IPS-18c (cell line): ENCODE results near the gene SYNPR.

ENCODE experiments used
- H3K4me3 ChIP-seq: 2 replicates; pipeline ENCODE4 v1.7.0; 2013; ENCODE audit warnings: low read depth, mild to moderate bottlenecking, low read length, moderate library complexity; ENCODE audit not compliant: insufficient read depth
- H3K9me3 ChIP-seq: one replicate; pipeline ENCODE4 v1.6.1; 2013; ENCODE audit warnings: mild to moderate bottlenecking, low read length, moderate library complexity; ENCODE audit not compliant: control insufficient read depth, insufficient read depth

The SYNPR gene

GRCh38 chr3:63477494-63478129 lies 199.5 kb downstream of the SYNPR start:
- H3K4me3 ChIP-seq, result no peak overlapping the region
- no peaks in the 10 kb centered on the region for H3K9me3 ChIP-seq

GRCh38 chr3:63478990-63479660 lies 201.0 kb downstream of the SYNPR start:
- H3K4me3 ChIP-seq, result no peak overlapping the region
- no peaks in the 10 kb centered on the region for H3K9me3 ChIP-seq

- Histone ChIP-seq H3K4me3 (no peak overlapping the region), H3K9me3 (no peaks in the 10 kb centered on the region)
Measured at GRCh38 chr3:63479661-63480035, 201.5 kb downstream of the SYNPR start.

- no peak overlapping the region for H3K4me3 ChIP-seq
- H3K9me3 ChIP-seq, result no peaks in the 10 kb centered on the region
Measured at GRCh38 chr3:63481627-63482026, 203.5 kb downstream of the SYNPR start.

- no peak overlapping the region for H3K4me3 ChIP-seq
- no peaks in the 10 kb centered on the region for H3K9me3 ChIP-seq
Measured at GRCh38 chr3:63482341-63482740, 204.2 kb downstream of the SYNPR start.

GRCh38 chr3:63492464-63492863 lies 214.4 kb downstream of the SYNPR start:
- H3K9me3 ChIP-seq, result no peaks in the 10 kb centered on the region
- H3K4me3 ChIP-seq, result no peak overlapping the region

GRCh38 chr3:63493101-63493500 lies 215.0 kb downstream of the SYNPR start:
- no peaks in the 10 kb centered on the region for H3K9me3 ChIP-seq

GRCh38 chr3:63494646-63495045 lies 216.5 kb downstream of the SYNPR start:
- H3K4me3 ChIP-seq, result no peak overlapping the region
- no peaks in the 10 kb centered on the region for H3K9me3 ChIP-seq

More at GRCh38 chr3:63493101-63493500, 215.0 kb downstream of the SYNPR start:
- H3K4me3 ChIP-seq, result no peak overlapping the region

GRCh38 chr3:63497641-63498040 lies 219.5 kb downstream of the SYNPR start:
- H3K4me3 ChIP-seq, result no peak overlapping the region
- no peaks in the 10 kb centered on the region for H3K9me3 ChIP-seq

GRCh38 chr3:63500196-63500595 lies 222.1 kb downstream of the SYNPR start:
- Histone ChIP-seq H3K9me3 (no peaks in the 10 kb centered on the region), H3K4me3 (no peak overlapping the region)

GRCh38 chr3:63508305-63508704 lies 230.2 kb downstream of the SYNPR start:
- H3K9me3 ChIP-seq, result no peaks in the 10 kb centered on the region

GRCh38 chr3:63508771-63509170 lies 230.7 kb downstream of the SYNPR start:
- H3K4me3 ChIP-seq, result no peak overlapping the region

More at GRCh38 chr3:63508305-63508704, 230.2 kb downstream of the SYNPR start:
- H3K4me3 ChIP-seq, result no peak overlapping the region

GRCh38 chr3:63513791-63514190 lies 235.7 kb downstream of the SYNPR start:
- H3K4me3 ChIP-seq, result no peak overlapping the region
- H3K9me3 ChIP-seq, result no peaks in the 10 kb centered on the region

More at GRCh38 chr3:63508771-63509170, 230.7 kb downstream of the SYNPR start:
- H3K9me3 ChIP-seq, result no peaks in the 10 kb centered on the region

GRCh38 chr3:63514678-63515077 lies 236.6 kb downstream of the SYNPR start:
- Histone ChIP-seq H3K4me3 (no peak overlapping the region), H3K9me3 (no peaks in the 10 kb centered on the region)

- H3K9me3 ChIP-seq, result no peaks in the 10 kb centered on the region
- no peak overlapping the region for H3K4me3 ChIP-seq
Measured at GRCh38 chr3:63519426-63519825, 241.3 kb downstream of the SYNPR start.

- Histone ChIP-seq H3K4me3 (no peak overlapping the region), H3K9me3 (no peaks in the 10 kb centered on the region)
Measured at GRCh38 chr3:63521657-63522056, 243.5 kb downstream of the SYNPR start.

- Histone ChIP-seq H3K9me3 (no peaks in the 10 kb centered on the region), H3K4me3 (no peak overlapping the region)
Measured at GRCh38 chr3:63523100-63523499, 245.0 kb downstream of the SYNPR start.

GRCh38 chr3:63528325-63529000 lies 250.4 kb downstream of the SYNPR start:
- Histone ChIP-seq H3K4me3 (no peak overlapping the region), H3K9me3 (no peaks in the 10 kb centered on the region)
